ENCODE results near the gene GATAD1.
"Not testable (repeated sequence)": the region's sequence is repeated elsewhere in the genome, so short reads cannot be mapped to it uniquely, and the experiment has no call there.

Gene GATAD1

GRCh38 chr7:92478711-92479110, 31.4 kb downstream of the GATAD1 start:
- Histone ChIP-seq H3K4me1 (ENCODE audit: insufficient read depth, low read length) (no peaks in the 10 kb centered on the region), H2AFZ (ENCODE audit: low read depth, low read length) (no peak overlapping the region), H3K9me3 (ENCODE audit: low read length) (no peaks in the 10 kb centered on the region), H3K4me3 (ENCODE audit: low read length) (no peak overlapping the region), H3K27me3 (ENCODE audit: insufficient read depth, low read length) (no peaks in the 10 kb centered on the region), H3K36me3 (ENCODE audit: insufficient read depth, low read length) (no peaks in the 10 kb centered on the region)

DNA sequence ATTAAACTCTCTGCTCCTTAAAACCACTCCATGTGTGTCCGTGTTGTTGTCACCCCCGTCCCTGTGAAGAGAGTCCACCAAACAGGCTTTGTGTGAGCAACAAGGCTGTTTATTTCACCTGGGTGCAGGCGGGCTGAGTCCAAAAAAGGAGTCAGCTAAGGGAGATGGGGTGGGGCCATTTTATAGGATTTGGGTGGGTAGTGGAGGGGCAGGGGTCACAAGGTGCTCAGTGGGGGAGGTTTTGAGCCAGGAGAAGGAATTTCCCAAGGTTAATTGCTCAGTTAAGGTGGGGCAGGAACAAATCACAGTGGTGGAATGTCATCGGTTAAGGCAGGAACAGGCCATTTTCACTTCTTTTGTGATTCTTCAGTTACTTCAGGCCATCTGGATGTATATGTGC, 31.9 kb downstream of the GATAD1 start:
- not testable (repeated sequence) for H2AFZ ChIP-seq (ENCODE audit: low read depth, low read length); H3K4me3 ChIP-seq (ENCODE audit: low read length); H3K36me3 ChIP-seq (ENCODE audit: insufficient read depth, low read length); H3K4me1 ChIP-seq (ENCODE audit: insufficient read depth, low read length); H3K27me3 ChIP-seq (ENCODE audit: insufficient read depth, low read length); H3K9me3 ChIP-seq (ENCODE audit: low read length)

DNA sequence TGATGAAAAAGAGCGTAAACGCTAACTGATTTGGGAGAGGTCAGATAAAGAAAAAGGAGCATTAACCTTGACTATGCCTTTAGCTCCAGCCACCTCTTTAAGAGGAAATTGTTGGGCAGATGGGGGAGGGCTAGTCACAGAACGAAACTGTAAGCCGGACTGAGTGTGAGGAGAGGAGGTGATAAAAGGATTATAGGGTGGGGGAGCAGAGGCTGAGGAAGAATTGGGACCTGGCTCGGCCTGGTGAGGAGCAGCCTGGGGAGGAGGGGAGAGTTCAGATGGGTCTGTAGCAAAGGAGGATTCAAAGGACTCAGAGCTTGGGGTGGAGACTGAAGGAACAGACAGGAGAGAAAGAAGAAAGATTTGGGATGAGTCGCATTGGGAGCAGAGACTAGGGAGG, 36.3 kb downstream of the GATAD1 start:
- not testable (repeated sequence) for H2AFZ ChIP-seq (ENCODE audit: low read depth, low read length); H3K4me1 ChIP-seq (ENCODE audit: insufficient read depth, low read length); H3K4me3 ChIP-seq (ENCODE audit: low read length); H3K27me3 ChIP-seq (ENCODE audit: insufficient read depth, low read length); H3K9me3 ChIP-seq (ENCODE audit: low read length)
- H3K36me3 ChIP-seq (ENCODE audit: insufficient read depth, low read length): peaks cover 29% of the 10 kb centered on the region

GRCh38 chr7:92484226-92484625, 36.9 kb downstream of the GATAD1 start:
- not testable (repeated sequence) for H3K4me1 ChIP-seq (ENCODE audit: insufficient read depth, low read length); H3K4me3 ChIP-seq (ENCODE audit: low read length); H2AFZ ChIP-seq (ENCODE audit: low read depth, low read length); H3K9me3 ChIP-seq (ENCODE audit: low read length); H3K27me3 ChIP-seq (ENCODE audit: insufficient read depth, low read length)
- H3K36me3 ChIP-seq (ENCODE audit: insufficient read depth, low read length): peaks cover 34% of the 10 kb centered on the region

DNA sequence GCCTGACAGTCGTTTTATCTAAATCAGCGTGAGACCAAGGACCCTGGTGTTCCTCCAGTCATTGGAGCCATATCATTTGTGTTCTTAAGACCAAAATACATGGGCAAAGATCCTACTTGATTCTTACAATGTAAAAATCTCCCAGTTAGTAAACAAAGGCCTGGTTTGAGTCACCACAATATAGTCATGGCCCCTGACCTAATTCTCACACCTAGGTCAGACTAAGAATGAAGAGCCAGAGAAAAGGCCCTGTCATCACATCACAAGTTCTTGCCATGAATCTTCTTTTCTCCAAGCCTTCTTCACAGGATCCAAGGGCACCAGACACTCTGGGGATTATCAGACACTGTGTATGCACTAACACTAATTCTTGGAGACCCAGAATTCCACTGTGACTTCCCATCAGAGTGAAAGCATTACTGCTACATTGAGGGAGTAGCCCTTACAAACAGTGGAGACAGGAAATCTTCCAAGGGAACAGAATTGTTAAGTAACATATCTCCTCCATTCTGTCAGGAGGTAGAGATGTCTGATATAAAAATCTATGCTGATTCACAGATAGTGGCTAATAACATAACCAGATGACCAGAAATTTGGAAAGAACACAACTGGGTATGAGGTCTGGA, 38.1 kb downstream of the GATAD1 start:
- Histone ChIP-seq H3K27me3 (ENCODE audit: insufficient read depth, low read length) (no peaks in the 10 kb centered on the region), H3K36me3 (ENCODE audit: insufficient read depth, low read length) (peaks cover 41% of the 10 kb centered on the region), H2AFZ (ENCODE audit: low read depth, low read length) (no peak overlapping the region), H3K4me1 (ENCODE audit: insufficient read depth, low read length) (no peaks in the 10 kb centered on the region), H3K9me3 (ENCODE audit: low read length) (no peaks in the 10 kb centered on the region), H3K4me3 (ENCODE audit: low read length) (no peak overlapping the region)

GRCh38 chr7:92485974-92486373, 38.7 kb downstream of the GATAD1 start:
- H3K4me3 ChIP-seq (ENCODE audit: low read length): no peak overlapping the region
- no peaks in the 10 kb centered on the region for H3K9me3 ChIP-seq (ENCODE audit: low read length)
- H3K4me1 ChIP-seq (ENCODE audit: insufficient read depth, low read length): no peaks in the 10 kb centered on the region
- H2AFZ ChIP-seq (ENCODE audit: low read depth, low read length): no peak overlapping the region
- H3K36me3 ChIP-seq (ENCODE audit: insufficient read depth, low read length): peaks cover 46% of the 10 kb centered on the region
- no peaks in the 10 kb centered on the region for H3K27me3 ChIP-seq (ENCODE audit: insufficient read depth, low read length)

- no peaks in the 10 kb centered on the region for H3K27me3 ChIP-seq (ENCODE audit: insufficient read depth, low read length)
- H3K9me3 ChIP-seq (ENCODE audit: low read length): no peaks in the 10 kb centered on the region
- no peak overlapping the region for H2AFZ ChIP-seq (ENCODE audit: low read depth, low read length)
- peaks cover 62% of the 10 kb centered on the region for H3K36me3 ChIP-seq (ENCODE audit: insufficient read depth, low read length)
- no peak overlapping the region for H3K4me3 ChIP-seq (ENCODE audit: low read length)
- H3K4me1 ChIP-seq (ENCODE audit: insufficient read depth, low read length): no peaks in the 10 kb centered on the region
These were observed 40.5 kb downstream of the GATAD1 start for GRCh38 chr7:92487804-92488203.

DNA sequence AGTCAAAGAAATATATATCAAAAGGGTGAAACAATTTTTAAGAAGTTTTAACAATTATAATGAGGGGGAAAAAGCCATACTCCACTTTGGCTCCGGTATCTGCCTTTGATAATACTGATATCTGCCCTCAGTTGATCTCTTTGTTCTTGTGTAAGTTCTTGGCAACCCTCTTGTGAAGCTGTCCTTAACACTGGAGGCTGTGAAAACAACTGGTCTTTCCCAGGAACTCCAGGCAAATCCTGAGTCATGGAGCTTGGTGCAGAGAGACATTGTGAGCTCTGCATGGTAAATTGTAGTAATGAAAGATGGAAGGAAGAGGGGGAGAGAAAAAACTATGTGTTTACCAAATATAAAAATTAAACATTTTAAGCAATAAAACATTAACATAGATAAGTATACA, 42.4 kb downstream of the GATAD1 start:
- peaks cover 78% of the 10 kb centered on the region for H3K36me3 ChIP-seq (ENCODE audit: insufficient read depth, low read length)
- no peak overlapping the region for H3K4me3 ChIP-seq (ENCODE audit: low read length)
- H3K27me3 ChIP-seq (ENCODE audit: insufficient read depth, low read length): no peaks in the 10 kb centered on the region
- H2AFZ ChIP-seq (ENCODE audit: low read depth, low read length): no peak overlapping the region
- no peaks in the 10 kb centered on the region for H3K9me3 ChIP-seq (ENCODE audit: low read length)
- H3K4me1 ChIP-seq (ENCODE audit: insufficient read depth, low read length): no peaks in the 10 kb centered on the region

GRCh38 chr7:92496876-92497275, 49.6 kb downstream of the GATAD1 start:
- no peak overlapping the region for H3K4me3 ChIP-seq (ENCODE audit: low read length)
- H3K9me3 ChIP-seq (ENCODE audit: low read length): no peaks in the 10 kb centered on the region
- peaks cover 71% of the 10 kb centered on the region for H3K36me3 ChIP-seq (ENCODE audit: insufficient read depth, low read length)

DNA sequence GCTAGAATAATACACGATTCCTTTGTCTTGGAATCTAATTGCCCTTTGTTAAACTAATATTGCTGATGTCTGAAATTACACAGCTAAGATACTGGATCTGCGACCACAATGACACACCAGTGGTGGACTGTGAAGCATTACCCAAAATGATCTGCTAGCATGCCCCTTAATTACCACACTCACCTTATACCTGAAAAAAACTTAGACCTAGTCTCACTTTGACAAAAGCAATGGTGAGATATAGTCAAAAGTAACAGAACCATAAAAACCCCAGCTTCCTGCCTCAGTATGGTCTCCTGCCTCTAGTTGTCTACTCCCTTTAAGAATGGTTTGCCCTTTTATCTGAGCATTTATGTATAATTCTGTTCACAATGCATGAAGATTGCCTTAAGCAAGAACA, 51.3 kb downstream of the GATAD1 start:
- H3K9me3 ChIP-seq (ENCODE audit: low read length): no peaks in the 10 kb centered on the region
- no peaks in the 10 kb centered on the region for H3K27me3 ChIP-seq (ENCODE audit: insufficient read depth, low read length)
- H2AFZ ChIP-seq (ENCODE audit: low read depth, low read length): no peak overlapping the region
- peaks cover 72% of the 10 kb centered on the region for H3K36me3 ChIP-seq (ENCODE audit: insufficient read depth, low read length)
- H3K4me1 ChIP-seq (ENCODE audit: insufficient read depth, low read length): no peaks in the 10 kb centered on the region
- no peak overlapping the region for H3K4me3 ChIP-seq (ENCODE audit: low read length)

More at GRCh38 chr7:92496876-92497275, 49.6 kb downstream of the GATAD1 start:
- no peaks in the 10 kb centered on the region for H3K27me3 ChIP-seq (ENCODE audit: insufficient read depth, low read length)
- H3K4me1 ChIP-seq (ENCODE audit: insufficient read depth, low read length): no peaks in the 10 kb centered on the region
- no peak overlapping the region for H2AFZ ChIP-seq (ENCODE audit: low read depth, low read length)

- H3K9me3 ChIP-seq (ENCODE audit: low read length): no peaks in the 10 kb centered on the region
- no peak overlapping the region for H3K4me3 ChIP-seq (ENCODE audit: low read length)
- H2AFZ ChIP-seq (ENCODE audit: low read depth, low read length): no peak overlapping the region
- peaks cover 6% of the 10 kb centered on the region for H3K4me1 ChIP-seq (ENCODE audit: insufficient read depth, low read length)
- H3K36me3 ChIP-seq (ENCODE audit: insufficient read depth, low read length): peaks cover 67% of the 10 kb centered on the region
- H3K27me3 ChIP-seq (ENCODE audit: insufficient read depth, low read length): no peaks in the 10 kb centered on the region
These were observed 56.5 kb downstream of the GATAD1 start for GRCh38 chr7:92503767-92504166.

- H3K27me3 ChIP-seq (ENCODE audit: insufficient read depth, low read length): no peaks in the 10 kb centered on the region
- H2AFZ ChIP-seq (ENCODE audit: low read depth, low read length): no peak overlapping the region
- peaks cover 64% of the 10 kb centered on the region for H3K36me3 ChIP-seq (ENCODE audit: insufficient read depth, low read length)
These were observed 57.3 kb downstream of the GATAD1 start for GRCh38 chr7:92504563-92504962.

DNA sequence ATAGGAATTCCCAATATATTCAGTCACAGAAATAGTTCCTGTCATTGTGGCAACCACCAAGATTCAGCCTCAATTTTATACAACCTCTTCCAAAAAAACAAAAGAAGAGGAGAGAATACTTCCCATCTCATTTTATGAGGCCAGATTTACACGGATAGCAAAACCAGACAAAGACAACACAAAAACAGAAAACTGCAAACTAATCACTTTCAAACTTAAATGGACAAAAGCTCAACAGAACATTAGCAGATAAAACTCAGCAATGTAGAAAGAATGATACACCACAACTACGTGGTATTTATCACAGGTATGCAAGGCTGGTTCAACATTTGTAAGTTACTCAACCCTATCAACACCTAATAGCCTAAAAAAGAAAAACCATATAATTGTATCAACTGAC, 59.1 kb downstream of the GATAD1 start:
- H3K4me1 ChIP-seq (ENCODE audit: insufficient read depth, low read length): peaks cover 6% of the 10 kb centered on the region
- no peak overlapping the region for H2AFZ ChIP-seq (ENCODE audit: low read depth, low read length)
- no peak overlapping the region for H3K4me3 ChIP-seq (ENCODE audit: low read length)
- no peaks in the 10 kb centered on the region for H3K27me3 ChIP-seq (ENCODE audit: insufficient read depth, low read length)
- no peaks in the 10 kb centered on the region for H3K9me3 ChIP-seq (ENCODE audit: low read length)
- H3K36me3 ChIP-seq (ENCODE audit: insufficient read depth, low read length): peaks cover 50% of the 10 kb centered on the region

More at GRCh38 chr7:92504563-92504962, 57.3 kb downstream of the GATAD1 start:
- Histone ChIP-seq H3K4me1 (ENCODE audit: insufficient read depth, low read length) (peaks cover 6% of the 10 kb centered on the region), H3K9me3 (ENCODE audit: low read length) (no peaks in the 10 kb centered on the region), H3K4me3 (ENCODE audit: low read length) (no peak overlapping the region)

GRCh38 chr7:92508946-92509345, 61.7 kb downstream of the GATAD1 start:
- peaks cover 6% of the 10 kb centered on the region for H3K4me1 ChIP-seq (ENCODE audit: insufficient read depth, low read length)
- H3K36me3 ChIP-seq (ENCODE audit: insufficient read depth, low read length): peaks cover 36% of the 10 kb centered on the region

More at GRCh38 chr7:92508946-92509345, 61.7 kb downstream of the GATAD1 start:
- Histone ChIP-seq H3K27me3 (ENCODE audit: insufficient read depth, low read length) (no peaks in the 10 kb centered on the region), H3K9me3 (ENCODE audit: low read length) (no peaks in the 10 kb centered on the region), H3K4me3 (ENCODE audit: low read length) (no peak overlapping the region), H2AFZ (ENCODE audit: low read depth, low read length) (no peak overlapping the region)

All from neuron (in vitro differentiated cells).